GM18951 (cell line): ENCODE data around the gene SIM1.

Source experiments
- POLR2A ChIP-seq: IDR thresholded peaks from 4 replicates; pipeline ENCODE4 v1.6.1; 2011; ENCODE audit warnings: mild to moderate bottlenecking; ENCODE audit not compliant: insufficient read length, insufficient read depth; ENCODE audit errors: extremely low read depth
- in situ Hi-C: fragments of 300-500 bp; cut with MboI; formaldehyde crosslinking; loops from one replicate; pipeline ENCODE4 v1.12.0; 2022; ENCODE audit warnings: low sequenced_read_pairs, mixed read lengths, inconsistent platforms; ENCODE audit not compliant: unreplicated experiment

Gene SIM1

GRCh38 chr6:100335991-100336390 lies 128.7 kb downstream of the SIM1 start:
- in situ Hi-C loops: no loop called here
- no peak for TF ChIP-seq POLR2A
